GM21515 (cell line): Measurements from ENCODE around the gene TMEM267.
A peak's percentile ranks its signal among the peaks of the same experiment; 100 is the strongest.
"Not testable (repeated sequence)": the region's sequence is repeated elsewhere in the genome, so short reads cannot be mapped to it uniquely, and the experiment has no call there.

Experiments
- ATAC-seq: cut with Tn5 transposase; IDR thresholded peaks from one replicate; pipeline ENCODE4 v1.9.1; 2021; ENCODE audit not compliant: unreplicated experiment

Gene TMEM267, protein sequence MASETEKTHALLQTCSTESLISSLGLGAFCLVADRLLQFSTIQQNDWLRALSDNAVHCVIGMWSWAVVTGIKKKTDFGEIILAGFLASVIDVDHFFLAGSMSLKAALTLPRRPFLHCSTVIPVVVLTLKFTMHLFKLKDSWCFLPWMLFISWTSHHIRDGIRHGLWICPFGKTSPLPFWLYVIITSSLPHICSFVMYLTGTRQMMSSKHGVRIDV

DNA sequence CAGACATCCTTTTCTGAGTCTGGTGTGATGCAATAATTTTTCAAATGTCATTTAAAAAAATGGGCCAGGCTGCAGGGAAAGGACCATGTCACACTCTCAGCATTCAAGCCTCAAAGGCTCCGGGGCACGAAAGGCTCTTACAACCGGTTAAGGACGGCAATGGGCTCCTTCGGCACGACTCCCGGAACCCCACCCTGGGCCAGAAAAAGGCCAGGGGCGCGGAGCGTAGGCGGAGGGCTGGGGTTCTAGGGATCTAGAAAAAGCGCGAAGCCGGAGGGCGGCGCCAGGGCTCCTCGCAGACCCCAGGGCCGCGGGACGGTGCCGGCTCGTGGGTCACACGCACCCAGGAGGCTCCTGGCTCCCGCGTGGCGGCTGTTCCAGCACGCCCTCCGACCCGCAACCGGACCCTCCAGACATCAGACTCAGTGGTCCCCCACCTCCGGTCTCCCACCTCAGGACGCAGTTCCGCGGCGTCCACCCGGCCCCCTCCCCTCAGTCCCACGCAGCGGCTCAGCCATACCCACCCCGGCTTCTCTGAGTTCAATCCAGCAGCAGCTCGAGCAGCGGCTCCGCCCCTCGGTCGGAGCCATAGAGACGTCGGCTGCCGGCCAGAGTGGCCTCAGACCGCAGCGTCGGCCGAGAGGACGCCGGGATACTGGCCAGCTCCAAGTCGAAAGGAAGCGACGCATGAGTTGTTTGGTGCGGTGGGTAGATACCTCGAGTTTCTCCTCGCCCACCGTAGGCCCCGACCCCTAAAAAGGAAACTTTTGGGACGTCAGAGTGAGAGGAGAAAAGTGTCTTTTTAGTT is at the start of gene TMEM267:
TSS of gene TMEM267 (minus strand) at position 568 of the 808 bp plus-strand sequence. CDS start 29,896 bp downstream, outside the sequence.
- ATAC-seq, result peak; percentile 91

DNA sequence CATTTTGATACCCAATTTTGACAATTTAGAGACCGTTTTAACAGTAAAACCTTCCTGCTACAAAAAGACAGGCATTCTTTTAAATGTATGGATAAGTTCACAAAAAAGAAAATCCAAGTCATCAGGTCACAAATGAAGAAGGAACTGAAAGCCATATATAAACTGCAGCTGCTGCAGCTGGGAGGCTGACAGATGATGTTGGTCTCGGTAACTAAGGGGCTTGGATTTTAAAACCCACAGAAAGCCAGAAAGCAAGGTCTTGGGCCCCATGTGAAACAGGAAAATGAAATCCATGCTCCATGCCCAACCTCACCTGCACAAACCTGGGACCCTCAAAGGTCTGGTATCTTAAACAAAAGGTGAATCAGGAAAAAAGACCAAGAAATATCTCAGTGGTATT is 47.0 kb upstream of the TMEM267 start:
- no peak for ATAC-seq

DNA sequence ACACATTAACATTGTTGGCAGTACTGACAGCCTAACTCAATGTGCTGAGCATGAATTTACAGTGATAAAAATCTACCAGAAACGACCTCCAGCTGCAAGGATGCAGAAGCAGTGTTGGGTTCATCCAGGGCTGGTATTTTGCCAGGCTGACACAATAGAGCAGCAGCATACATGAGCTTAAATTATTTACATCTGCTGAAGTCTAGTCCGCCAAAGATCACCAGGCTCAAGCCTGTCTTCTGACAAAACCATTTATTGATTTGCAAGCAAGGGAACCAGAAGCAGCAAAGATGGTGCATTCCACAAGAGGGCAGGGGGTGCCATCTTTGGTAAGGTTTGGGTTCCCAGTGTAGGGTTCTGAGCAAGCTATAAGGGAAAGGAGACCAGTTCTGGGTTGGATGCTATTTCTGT is 40.0 kb upstream of the TMEM267 start:
- ATAC-seq, result no peak

DNA sequence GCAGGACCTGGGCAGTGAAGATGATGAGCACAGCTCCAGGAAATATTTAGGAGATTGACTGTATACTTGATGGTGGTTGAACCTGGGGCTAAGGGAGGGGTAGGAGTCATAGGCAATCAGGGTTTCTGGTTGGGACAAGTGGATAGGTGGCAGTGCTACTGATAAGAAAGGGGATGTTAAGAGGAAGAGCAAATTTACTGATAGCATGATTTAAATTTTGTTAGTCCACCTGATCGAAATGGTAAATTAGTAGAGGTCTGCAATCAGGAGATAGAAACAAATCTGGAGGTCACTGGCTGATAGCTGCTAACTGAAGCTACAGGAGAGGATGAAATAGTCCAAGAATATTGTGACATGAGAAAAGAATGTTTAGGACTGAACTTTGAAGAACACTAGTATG is 37.0 kb upstream of the TMEM267 start:
- no peak for ATAC-seq

DNA sequence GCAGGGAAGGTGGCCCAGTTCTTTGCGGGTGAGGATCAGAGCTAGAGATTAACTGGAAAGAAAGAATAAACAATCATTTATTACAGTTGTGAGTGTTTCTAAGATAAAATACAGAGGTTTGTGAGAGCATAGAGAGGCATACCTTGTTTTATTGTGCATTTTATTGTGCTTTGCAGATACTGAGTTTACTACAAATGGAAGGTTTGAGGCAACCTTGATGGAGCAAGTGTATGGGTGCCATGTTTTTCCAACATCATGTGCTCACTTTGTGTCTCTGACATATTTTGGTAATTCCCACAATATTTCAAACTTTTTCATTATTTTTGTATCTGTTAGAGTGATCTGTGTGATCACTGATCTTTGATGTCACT is 32.0 kb upstream of the TMEM267 start:
- ATAC-seq, result no peak

DNA sequence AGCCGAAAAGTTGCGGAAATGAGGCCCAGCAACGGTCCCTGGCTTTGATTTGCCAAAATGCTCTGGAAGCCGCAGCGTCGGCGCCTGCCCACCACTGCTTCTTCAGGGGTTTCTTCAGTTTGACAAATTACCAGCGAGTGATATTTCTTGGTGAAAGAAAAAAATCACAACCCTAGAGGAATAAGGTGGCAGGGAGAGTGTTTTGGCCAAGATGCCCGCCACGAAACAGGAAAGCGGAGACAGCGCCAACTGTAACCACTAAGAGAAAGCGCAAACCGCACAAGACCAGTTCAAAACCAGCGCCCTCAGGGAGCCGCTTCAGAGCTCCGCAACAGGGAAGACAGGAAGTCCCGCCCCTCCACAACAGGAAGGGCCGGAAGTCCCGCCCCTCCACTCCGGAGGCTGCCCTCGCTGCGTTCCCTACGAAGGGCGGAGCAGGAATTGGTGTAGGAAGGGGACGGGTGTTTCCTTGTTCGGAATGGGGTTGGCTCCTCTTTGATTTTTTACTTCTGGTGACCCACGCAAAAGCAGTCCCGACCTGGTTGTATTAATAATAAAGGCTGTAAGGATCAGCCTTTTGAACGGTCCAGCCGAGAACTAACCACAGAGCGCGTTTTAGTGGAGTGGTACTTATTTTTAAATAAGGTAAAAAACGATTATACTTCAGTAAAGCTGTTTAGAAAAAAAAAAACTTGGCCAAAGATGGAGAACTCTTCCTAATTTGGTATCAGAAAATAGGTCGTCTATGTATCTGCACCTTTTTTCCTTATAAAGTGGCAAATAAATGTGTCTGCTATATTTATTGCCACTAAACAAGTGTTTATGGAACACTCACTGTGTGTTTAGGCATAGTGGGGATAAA is 31.4 kb upstream of the TMEM267 start, which contains the start of gene C5orf34:
TSS of gene C5orf34 (minus strand) at position 333 of the 862 bp plus-strand sequence. CDS start 5,809 bp downstream, outside the sequence.
- peak; percentile 99 for ATAC-seq

DNA sequence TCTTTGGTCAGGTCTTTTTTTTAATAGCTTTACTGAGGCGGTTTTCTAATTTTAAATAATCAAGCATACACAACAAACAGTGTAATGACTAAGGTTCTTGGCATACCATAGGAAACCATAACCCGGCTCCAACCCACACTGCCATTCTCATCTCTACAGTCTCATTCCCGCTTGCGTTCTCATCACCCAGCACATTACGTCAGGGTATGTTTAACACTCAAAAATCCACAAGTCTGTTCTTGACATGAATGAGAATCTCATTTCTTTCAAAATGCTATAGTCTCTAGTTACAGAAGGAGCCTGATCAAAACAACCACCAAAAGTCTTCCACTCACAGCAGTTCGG is 30.8 kb upstream of the TMEM267 start:
- ATAC-seq, result peak; percentile 33

DNA sequence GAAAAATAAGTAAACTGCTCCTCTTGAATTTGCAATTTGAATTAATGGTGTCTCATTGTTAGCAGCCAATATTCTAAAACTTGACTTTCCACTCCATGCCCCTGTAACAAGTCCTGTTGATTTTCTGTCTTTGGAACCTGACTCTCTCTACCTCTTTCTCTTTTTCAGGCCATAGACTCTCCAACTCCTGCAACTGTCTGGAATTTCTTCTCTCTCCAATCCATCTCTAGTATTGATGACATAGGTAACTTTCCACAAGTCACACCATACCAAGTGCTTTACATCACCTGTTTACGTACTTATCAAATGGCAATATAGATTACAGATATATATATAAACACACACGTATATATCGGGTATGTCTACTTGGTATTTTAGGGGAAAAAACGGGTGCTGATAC is 30.4 kb upstream of the TMEM267 start:
- no peak for ATAC-seq

DNA sequence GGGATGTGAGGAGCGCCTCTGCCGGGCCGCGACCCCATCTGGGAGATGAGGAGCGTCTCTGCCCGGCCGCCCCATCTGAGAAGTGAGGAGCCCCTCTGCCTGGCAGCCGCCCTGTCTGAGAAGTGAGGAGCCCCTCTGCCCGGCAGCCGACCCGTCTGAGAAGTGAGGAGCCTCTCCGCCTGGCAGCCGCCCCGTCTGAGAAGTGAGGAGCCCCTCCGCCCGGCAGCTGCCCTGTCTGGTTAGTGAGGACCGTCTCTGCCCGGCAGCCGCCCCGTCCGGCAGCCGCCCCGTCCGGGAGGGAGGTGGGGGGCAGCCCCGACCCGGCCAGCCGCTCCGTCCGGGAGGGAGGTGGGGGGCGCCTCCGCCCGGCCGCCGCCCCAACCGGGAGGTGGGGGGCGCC is 27.4 kb upstream of the TMEM267 start:
- ATAC-seq, result not testable (repeated sequence)

DNA sequence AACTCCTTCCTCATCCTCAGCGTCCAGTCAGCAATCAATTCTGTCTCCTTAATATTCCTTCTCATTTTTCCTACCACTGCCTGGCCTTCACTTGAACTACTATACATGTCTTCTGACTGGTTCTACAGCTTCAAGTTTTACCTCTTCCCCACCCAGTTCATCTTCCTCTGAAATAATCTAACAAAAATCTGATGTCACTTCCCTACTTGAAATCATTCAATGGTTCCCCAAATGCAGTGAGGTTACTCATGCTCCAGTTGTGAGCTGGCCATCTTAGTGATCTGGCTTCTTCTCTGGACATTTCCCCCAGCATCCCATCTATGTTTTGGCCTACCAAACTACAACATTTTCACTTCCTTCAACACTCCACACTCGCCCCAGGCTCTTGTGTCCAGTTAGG is 14.9 kb upstream of the TMEM267 start:
- no peak for ATAC-seq

DNA sequence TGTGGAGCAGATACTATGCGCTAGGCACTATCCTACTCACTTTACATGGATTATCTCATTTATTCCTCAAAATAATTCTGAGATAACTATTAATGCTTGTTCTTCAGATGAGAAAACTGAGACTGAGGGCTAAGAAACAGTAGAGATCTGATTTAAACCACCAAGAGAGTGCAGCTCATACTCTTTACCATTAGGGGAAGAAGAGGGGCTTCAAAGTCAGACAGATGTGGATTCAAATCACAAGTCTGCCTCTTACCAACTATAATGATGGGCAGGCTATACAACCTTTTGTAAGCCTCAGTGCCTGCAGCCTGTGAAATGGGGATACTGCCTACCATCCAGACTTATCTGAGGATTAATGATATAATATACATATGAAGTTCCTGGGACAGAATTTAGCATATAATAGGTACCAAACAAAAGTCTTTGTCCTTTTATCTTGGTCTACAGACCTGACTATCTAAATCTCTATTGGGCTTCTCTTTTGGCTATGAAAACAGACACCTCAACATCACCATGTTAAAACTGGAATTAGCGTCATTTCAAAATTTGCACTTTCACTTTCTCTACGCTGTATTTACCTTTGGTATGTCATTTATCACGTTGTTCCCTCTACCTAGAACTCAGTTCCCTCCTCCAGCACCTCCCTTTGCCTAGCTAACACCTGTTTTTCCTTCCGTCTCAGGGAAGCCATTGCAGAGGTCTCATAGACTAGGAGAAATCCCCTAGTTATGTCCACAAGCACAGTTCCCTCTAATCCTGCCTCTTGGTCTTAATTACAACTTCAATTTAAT is 13.8 kb upstream of the TMEM267 start:
- ATAC-seq, result no peak

DNA sequence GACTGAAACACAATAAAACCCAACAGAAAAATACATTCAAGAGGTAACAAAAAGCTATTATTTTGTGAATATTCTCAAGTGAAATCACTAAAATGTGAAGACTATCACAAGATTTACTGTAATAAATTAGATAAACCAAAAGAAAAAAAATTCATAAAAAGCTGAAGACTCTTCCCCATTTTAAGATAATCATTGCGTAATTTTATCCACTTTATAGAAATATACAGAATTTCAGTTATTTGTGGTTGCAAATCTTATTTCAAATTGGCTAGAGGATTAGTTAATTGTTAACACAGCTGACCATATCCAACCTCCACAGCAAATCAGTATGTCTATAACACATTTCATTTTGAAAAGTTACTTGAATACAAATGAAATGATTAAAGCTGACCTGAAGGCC is 7.7 kb upstream of the TMEM267 start:
- ATAC-seq, result no peak

DNA sequence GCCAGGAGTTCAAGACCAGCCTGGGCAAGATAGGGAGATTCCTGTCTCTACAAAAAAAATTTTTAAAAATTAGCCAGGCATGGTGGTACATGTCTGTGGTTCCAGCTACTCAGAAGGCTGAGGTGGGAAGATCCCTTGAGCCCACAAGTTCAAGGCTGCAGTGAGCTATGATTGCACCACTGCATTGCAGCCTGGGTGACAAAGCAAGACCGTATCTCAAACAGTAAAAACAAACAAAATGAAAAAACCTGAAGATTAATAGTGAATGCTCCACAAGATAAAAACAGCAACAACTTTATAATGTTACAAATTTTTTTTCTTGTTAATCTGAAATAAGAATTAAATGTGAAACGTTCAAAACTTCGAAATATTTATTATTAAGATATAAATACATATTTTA is 2.7 kb upstream of the TMEM267 start:
- ATAC-seq, result no peak

DNA sequence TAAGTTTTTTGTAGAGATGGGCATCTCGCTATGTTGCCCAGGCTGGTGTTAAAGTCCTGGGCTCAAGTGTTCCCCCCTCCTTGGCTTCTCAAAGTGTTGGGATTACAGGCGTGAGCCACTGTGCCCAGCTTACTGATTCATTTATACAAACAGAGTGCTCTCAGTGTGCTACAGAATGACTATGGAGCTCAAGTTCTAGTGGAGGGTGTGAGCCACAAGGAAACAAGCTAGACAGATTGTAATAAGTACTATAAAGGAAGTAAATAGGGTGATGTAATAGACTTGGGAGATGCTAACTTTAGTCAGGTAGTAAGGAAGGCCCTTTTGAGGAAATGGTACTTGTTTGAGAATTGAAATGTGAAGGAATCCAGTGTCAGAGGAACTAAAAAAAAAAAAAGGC is 1.7 kb upstream of the TMEM267 start:
- no peak for ATAC-seq

DNA sequence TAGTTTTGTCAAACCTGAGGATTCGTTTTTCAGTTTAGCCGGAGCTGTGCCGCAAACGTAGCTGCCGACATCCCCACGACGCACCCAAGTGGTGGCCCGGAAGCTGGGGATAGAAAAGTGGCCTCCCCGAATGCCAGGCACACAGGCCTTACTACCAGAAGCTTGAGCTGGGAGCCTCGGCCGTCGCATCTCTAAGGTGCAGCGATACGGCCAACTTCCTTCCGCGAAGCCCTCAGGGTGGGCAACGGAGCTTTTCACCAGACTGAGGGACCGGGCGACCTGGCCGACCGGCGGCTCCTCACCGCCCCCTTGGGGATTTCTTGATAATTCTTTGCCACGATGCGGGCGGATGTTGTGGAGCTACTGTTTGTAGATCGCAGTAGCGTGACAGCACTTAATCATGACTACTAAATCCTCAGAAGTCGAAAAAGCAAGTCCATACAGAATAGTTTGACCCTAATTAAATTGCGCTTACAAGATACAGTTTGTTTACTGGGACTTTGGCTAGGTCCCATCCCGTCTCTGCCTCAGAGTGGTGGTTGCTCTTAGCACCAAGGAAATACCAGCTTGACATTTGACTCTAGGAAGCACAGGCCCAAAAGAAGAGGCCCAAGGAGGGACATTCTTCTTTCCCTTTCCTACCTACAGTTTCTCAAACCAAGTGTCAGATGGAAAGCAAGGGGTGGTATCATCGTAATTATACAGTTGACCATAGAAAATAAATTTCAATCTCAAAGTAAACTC is 613 bp upstream of the TMEM267 start:
- ATAC-seq, result peak; percentile 67

DNA sequence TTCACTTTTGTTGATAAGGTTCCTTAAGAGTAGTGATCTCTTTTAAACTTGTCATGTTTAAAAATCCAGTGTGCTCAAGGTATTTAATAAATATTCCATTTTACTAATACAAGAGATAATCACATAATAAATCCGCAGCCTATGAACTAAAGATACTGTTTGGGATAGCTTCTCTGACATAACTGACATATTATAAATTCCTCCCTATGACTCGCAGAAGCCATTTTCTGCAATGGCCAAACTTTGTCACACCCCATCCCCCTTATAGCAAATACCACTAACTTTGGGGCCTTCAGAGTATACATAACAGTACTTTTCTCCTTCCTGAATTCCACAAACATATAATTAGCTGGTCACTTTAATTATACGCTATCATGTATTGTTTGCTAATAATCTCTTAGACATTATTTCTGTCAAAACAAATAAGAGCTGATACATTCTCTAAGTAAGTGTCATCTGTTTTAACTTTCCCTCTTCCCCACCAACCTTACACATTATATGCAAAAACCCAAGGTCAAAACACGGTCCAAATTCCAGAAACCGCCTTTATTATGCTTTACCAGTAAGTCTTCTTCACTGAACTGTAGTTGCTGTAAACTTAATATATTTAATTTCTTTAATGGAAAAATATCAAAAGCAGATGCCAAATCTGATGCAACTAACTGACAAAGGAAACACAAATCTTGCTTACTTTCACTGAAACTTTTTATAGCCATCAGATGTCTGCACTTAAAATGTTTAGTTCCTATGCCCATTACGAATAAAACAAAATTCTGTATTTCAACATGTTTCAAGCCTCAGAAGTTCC is 971 bp downstream of the TMEM267 start:
- no peak for ATAC-seq

DNA sequence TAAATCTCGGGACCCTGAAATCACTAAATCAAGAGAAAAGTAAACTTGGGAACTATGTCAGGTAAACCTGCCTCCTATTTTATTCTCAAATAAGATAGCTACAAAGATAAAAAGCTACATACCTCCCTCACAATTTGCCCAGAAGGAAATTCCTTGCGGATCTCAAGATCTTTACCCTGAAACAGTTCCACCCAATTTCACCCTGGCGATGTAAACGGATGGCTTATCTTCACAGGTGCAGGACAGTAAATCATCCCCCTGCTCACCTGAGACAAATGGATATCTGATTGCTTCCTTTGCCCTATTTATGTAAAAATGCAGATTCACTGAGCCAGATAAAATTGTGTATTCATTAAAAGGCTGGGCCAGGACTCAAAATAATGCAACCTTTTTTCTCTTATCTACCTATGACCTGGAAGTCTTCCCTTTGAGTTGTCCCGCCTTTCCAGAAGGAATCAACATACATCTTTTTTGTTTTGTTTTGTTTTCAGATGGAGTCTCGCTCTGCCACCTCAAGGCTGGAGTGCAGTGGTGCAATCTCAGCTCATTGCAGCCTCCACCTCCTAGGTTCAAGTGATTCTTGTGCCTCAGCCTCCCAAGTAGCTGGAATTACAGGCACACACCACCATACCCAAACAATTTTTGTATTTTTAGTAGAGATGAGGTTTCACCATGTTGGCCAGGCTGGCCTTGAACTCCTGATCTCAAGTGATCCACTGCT is 13.8 kb downstream of the TMEM267 start:
- no peak for ATAC-seq

DNA sequence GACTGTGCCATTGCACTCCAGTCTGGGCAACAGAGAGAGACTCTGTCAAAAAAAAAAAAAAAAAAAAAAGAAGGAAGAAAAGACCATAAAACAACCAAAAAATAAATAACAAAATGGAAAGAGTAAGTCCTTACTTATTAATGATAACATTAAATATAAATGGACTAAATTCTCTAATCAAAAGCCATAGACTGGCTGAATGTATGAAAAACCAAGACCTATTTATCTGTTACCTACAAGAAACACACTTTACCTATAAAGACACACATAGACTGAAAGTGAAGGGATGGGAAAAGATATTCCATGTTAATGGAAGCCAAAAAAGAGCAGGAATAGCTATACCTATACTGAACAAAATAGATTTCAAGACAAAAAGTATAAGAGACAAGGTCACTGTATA is 16.6 kb downstream of the TMEM267 start:
- ATAC-seq, result no peak

DNA sequence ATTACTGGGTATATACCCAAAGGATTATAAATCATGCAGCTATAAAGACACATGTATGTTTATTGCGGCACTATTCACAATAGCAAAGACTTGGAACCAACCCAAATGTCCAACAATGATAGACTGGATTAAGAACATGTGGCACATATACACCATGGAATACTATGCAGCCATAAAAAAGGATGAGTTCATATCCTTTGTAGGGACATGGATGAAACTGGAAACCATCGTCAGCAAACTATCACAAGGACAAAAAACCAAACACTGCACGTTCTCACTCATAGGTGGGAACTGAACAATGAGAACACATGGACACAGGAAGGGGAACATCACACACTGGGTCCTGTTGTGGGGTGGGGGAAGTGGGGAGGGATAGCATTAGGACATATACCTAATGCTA is 18.2 kb downstream of the TMEM267 start:
- not testable (repeated sequence) for ATAC-seq
